HFF-Myc (cell line): ENCODE data around the gene MTPN.

Experiments
- DNase-seq: peaks from one replicate; pipeline ENCODE4 v3.0.0-alpha.2; 2011; ENCODE audit warnings: low read depth; ENCODE audit errors: extremely low read depth
- H3K4me3 ChIP-seq: replicated peaks from 2 replicates; pipeline ENCODE4 v1.5.1; 2011; ENCODE audit warnings: low read depth, mild to moderate bottlenecking, control low read depth, low read length
- CTCF ChIP-seq: IDR thresholded peaks from 2 replicates; pipeline ENCODE4 v1.5.1; 2012; ENCODE audit warnings: mild to moderate bottlenecking, low read depth, low read length, control low read depth; ENCODE audit errors: missing control alignments

The MTPN gene

DNA sequence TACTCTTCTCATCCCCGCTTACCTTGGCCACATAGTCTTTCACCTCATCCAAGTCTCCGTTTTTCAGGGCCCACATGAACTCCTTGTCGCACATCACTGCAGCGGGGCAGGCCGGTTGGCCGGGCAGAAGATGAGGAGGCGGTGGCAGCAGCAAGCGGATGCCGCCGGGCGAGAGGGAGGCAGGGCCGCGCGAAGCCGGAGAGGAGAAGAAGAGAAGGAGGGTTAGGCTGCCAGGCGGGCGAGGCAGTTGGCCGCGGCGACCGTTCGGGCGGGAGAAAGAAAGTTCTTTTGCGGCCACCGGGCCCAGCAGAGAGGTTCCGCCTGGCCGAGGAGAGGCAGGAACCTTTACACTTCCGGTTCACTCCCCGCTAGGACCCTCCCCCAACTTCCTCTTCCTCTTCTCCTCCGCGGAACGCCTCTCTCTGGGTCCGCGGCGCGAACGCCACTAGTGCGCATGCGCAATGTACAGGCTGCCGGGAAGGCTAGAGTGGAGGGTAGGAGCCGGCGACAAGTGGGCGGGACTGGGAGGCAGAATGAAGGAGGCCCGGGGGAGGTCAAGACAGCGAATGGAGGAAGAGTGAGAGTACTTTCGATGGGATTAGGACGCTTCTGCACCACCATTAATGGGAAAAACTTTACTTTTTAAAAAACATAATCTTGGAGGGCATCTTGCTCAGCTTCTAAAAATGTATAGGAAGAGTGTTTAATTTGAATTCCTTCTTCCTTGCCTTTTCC is at the start of gene MTPN:
Gene MTPN, minus strand, starts transcription at position 353 of the 735 bp plus-strand sequence. Its CDS starts 259 bp downstream, at position 94.
- peak; percentile 88 for DNase-seq
- H3K4me3 ChIP-seq, result peak within 1 kb of the TSS; percentile 93
- TF ChIP-seq CTCF, result no peak

DNA sequence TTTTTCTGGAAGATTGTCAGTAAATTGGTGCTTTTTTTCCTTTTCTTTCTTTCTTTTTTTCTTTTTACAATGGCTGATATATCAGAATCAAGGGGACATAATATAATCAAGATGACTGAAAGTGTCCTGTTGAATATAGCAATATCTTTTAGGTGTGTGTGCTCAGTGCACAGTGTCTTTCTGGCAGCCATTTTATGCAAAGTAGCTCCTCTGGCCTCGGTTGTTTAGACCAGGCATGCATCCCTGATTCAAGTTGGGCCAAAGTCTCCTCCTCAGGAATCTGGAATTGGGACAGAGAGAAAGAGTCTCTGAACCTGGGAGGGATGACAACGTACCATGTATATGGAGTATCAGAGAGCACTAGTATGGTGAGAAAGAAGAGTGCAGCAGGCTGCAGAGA is 49.0 kb upstream of the MTPN start:
- no peak for DNase-seq
- TF ChIP-seq CTCF, result no peak

GRCh38 chr7:136023134-136023869 is 46.1 kb upstream of the MTPN start:
- H3K4me3 ChIP-seq, result no peak overlapping the region
- no peak for DNase-seq
- no peak for TF ChIP-seq CTCF

More for the DNA sequence above, 49.0 kb upstream of the MTPN start:
- no peak overlapping the region for H3K4me3 ChIP-seq

GRCh38 chr7:136020556-136020955 is 43.4 kb upstream of the MTPN start:
- no peak overlapping the region for H3K4me3 ChIP-seq
- no peak for DNase-seq
- TF ChIP-seq CTCF, result no peak

- no peak for DNase-seq
- TF ChIP-seq CTCF, result no peak
- no peak overlapping the region for H3K4me3 ChIP-seq
Measured at GRCh38 chr7:136018104-136018503, 40.9 kb upstream of the MTPN start.

DNA sequence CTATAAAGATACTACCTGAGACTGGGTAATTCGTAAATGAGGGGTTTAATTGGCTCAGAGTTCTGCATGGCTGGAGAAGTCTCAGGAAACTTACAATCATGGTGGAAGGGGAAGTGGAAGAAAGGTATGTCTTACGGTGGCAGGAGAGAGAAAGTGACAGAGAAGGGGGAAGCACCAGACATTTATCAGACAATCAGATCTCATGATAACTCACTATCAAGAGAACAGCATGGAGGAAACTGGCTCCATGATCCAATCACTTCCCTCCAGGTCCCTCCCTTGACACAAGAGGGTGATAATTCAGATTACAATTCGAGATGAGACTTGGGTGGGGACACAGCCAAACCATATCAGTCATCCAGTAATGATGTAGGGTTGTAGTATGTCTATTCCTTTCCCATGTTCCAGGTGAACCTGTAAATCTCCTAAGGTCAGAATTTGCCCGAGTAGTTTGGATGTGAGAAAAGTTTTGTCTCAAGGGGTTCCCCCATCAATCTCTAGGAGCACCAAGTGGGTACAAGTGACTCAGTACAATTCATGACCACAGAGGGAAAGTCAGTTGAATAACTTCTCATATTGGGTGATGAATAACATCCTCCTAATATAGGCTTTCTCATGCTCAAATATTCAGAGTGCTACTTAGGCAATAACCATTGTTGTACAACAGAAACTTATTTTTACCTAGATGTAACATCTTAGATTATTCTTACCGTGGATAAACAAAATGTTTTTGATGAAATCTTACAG is 39.7 kb upstream of the MTPN start:
- no peak for DNase-seq
- no peak overlapping the region for H3K4me3 ChIP-seq
- TF ChIP-seq CTCF, result no peak
